D341Med (cell line): ENCODE data around the gene ABI3.
"Not testable (repeated sequence)": the region's sequence is repeated elsewhere in the genome, so short reads cannot be mapped to it uniquely, and the experiment has no call there.

Experiments used
- DNase-seq: peaks from one replicate; pipeline ENCODE4 v3.0.0; 2012; ENCODE audit warnings: low spot score

The ABI3 gene, protein sequence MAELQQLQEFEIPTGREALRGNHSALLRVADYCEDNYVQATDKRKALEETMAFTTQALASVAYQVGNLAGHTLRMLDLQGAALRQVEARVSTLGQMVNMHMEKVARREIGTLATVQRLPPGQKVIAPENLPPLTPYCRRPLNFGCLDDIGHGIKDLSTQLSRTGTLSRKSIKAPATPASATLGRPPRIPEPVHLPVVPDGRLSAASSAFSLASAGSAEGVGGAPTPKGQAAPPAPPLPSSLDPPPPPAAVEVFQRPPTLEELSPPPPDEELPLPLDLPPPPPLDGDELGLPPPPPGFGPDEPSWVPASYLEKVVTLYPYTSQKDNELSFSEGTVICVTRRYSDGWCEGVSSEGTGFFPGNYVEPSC

DNA sequence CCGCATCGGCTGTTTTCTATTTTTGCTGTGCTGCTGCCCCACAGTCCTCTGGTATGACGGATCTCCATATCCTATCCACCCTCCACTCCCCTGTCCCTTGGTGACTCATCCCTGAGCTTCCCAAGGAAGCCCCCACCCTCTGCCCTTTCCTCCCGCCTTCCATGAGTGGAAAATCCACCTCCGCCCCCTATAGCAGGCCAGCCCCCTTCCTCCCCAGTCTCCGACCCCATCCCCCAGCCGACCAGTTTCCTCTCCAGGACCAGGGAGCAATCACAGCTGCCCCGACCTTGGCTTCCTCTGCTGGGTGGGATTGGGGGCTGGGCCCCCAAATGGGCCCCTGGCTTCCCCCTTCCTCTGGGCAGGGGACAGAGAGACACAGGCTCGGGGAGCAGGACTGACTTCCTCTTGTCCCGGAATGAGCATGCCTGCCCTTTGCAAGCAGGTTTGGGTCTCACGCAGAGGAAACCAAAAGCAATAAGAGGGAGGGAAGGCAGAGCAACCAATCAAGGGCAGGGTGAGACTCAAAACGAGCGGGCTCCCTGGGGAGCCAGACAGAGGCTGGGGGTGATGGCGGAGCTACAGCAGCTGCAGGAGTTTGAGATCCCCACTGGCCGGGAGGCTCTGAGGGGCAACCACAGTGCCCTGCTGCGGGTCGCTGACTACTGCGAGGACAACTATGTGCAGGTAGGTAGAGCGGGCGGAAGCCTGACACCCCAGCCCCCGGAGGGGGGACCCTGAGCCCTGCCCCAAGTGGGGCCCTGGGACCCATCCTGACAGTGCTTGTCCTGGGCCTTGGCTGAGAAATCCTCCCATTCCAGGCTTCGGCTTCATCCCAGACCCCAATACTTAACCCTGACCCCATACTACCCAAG is at the start of gene ABI3, which contains the start of gene GNGT2:
Gene ABI3, plus strand, starts transcription at position 550 of the 872 bp plus-strand sequence. Its CDS starts 18 bp downstream, at position 568.
Gene GNGT2, minus strand, starts transcription at position 417 of the 872 bp plus-strand sequence. CDS start 3,152 bp downstream, outside the sequence.
- peak; percentile 38 for DNase-seq

DNA sequence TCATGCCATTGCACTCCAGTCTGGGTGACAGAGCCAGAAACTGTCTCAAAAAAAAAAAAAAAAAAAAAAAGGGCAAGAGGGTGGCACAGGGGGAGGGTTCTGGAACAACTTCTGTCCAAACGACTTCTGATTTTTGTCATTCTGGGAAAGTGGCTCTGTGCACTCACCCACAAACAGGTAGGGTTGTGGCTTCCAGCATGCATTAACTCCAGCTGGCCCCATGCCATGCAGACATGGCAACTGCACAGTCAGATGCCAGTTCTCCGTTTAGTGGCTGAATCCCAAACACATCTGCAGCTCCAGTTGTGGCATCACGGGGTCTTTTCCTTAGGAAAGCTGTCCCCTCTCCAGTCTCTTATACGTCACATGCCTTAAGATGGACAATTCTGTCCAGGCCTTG is 47.6 kb upstream of the ABI3 start:
- DNase-seq = peak; percentile 26

DNA sequence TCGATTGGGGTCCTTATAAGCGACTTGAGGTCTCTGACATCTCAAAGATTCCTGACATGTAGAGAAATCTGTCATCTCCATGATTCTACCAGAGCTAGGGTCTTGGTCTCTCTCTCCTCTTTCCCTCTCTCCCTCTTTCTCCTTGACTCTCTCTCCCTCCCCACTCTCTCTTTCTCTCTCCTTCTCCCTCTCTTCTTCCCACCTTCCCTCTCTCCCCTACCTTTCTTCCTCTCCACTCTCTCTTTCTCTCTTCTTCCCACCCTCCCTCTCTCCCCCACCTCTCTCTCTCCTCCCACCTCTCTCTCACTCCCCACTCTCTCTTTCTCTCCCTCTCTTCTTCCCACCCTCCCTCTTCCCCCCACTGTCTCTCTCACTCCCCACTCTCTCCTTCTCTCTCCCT is 45.4 kb upstream of the ABI3 start:
- no peak for DNase-seq

DNA sequence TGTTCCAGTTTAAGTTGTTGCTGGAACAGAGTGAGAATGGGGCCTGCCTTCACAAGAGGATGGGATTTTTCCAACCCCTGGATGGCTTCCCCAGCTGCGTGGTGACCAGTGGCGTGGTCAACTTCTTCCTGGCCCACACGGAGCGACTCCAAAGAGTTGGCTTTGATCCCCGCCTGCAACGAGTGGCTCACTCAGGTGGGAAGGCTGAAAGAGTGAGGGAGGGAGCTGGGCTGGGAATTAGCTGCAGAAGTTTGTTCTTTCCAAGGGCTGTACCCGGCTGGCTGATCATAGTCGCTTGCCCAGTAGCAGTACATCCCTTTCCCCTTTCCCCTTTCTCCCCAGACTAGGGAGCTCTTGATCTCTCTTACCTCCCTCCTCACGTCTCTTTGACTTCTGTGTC is 41.8 kb upstream of the ABI3 start:
- DNase-seq = peak; percentile 24

DNA sequence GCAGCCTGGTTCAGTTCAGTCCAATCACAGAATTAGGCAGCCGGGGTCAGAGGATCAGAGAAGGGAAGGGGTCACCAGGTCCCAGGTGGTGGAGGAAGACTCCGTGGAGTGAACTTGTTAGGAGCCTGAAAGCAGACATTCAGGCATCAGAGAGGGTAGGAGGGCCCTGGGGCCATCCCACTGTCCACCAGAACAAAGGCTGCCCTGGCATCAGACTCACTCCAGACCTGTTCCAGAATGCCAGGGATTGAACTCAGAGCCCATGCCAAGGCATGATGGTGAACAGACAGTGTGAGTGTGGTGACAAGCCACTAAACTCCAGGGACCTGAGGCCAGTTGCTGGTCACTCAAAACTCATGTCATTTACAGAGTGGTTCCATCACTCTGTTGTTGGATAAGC is 40.3 kb upstream of the ABI3 start:
- peak; percentile 20 for DNase-seq

DNA sequence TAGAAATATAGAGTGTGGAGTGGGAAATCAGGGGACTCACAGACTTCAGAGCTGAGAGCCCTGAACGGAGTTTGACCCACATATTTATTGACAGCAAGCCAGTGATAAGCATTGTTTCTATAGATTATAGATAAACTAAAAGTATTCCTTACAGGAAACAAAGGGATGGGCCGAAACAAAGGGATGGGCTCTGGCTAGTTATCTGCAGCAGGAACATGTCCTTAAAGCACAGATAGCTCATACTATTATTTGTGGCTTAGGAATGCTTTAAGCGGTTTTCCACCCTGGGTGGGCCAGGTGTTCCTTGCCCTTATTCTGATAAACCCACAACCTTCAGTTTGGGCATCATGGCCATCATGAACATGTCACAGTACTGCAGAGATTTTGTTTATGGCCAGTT is 39.8 kb upstream of the ABI3 start:
- not testable (repeated sequence) for DNase-seq

DNA sequence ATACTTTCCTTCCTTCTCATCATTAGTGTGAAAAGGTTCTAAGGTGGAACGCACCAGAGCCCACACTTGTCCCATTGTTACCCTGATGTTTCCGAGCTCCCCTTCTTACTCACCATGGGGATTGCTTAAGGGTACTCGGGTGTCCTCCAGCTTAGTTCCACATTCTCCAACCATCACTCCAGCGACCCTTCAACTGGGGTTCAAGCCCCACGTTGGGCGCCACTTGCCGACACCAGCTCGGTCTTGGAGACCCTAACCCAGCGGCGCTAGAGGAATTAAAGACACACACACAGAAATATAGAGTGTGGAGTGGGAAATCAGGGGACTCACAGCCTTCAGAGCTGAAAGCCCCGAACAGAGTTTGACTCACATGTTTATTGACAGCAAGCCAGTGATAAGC is 34.5 kb upstream of the ABI3 start:
- DNase-seq = not testable (repeated sequence)

DNA sequence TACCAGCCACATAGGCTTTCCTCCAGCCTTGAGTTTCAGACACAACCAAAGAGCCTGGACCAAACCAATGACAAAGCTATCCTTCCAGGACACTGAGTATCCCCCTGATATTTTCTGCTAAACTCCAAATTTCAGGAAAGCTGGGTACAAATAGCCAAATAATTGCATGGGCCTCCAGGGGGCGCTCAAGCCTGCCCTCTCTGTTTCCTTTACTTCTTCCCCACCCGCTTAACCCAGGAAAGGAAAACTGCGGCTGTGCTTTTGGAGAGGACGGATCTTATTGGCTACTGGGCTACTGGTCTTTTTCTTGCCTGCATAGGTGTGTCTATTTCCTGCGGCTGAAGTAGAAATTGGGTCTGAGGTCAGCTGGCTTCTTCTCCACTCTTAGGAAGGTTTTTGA is 30.2 kb upstream of the ABI3 start:
- peak; percentile 88 for DNase-seq

DNA sequence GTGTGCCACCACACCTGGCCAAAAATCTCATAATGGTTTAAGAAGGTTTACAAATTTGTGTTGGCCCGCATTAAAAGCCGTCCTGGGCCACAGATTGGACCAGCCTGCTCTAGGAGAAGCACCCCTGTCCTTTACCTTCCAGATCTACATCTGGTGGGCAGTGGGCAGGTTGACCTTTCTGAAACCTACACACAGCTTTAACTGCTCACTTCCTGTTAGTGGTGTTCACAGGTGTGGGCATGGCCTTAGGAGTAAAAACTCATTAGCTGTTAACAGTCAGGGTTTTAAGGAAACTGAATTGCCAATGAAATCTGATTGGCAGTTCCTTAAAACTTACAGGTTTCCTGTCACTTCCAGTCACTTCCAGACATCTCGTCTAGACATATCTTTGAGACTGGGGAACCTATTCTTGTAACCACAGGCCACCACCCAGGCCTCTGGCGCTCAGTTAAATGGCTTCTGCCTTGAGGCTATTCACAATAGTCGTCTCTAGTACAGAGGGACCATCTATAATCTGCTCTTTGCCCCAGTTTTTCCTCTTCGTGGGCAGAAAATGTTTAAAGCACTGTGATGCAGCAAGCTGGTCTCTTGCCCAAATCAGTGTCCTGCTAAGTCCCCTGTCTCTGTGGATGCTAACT is 29.4 kb upstream of the ABI3 start:
- peak; percentile 25 for DNase-seq

DNA sequence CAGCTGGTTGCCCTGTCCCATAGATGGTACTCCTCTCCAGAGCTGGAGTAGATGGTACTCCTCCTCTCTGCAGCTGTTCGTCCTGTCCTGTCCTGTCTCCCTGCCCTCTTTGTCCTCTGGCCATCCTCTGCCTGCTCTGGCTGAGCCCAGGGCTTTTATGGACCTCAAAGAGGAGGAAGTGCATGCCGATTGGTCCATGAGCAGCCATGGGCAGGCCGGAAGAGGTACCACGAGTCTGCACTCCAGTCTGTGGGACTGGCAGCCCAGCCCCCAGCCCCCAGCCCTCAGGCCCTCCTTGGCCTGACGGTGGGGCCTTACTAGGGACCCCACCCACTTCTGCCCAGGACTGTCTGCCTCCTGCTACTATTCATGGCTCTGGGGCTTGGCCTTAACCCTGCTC is 27.2 kb upstream of the ABI3 start:
- DNase-seq = no peak

DNA sequence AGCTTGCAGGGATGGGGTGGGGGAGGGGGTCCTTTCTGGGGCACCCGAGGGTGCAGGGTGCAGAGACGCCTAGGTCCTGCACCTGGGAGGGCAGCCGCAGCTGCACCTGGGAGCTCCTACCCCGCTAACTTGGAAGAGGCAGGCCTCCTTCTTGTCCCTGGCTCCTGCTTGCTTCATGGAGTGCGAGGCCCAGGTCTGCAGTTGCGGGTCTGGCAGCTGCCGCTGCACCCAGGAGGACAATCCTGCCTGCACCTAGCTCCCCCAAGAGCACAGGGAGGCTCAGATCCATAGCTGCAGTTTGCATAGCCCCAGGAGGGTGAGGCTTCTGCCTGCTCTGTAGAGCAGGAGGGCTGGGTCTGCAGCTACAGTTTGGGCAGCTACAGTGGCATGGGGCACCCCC is 26.7 kb upstream of the ABI3 start:
- no peak for DNase-seq

DNA sequence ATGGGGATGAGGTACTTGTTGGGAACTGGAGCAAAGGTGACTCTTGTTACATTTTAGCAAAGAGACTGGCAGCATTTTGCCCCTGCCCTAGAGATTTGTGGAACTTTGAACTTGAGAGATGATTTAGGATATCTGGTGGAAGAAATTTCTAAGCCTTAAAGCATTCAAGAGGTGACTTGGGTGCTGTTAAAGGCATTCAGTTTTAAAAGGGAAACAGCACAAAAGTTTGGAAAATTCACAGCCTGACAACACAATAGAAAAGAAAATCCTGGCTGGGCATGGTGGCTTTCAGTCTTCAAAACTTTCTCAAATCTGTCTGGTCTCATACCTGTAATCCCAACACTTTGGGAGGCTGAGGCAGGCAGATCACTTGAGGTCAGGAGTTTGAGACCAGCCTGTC is 26.0 kb upstream of the ABI3 start:
- DNase-seq = not testable (repeated sequence)

DNA sequence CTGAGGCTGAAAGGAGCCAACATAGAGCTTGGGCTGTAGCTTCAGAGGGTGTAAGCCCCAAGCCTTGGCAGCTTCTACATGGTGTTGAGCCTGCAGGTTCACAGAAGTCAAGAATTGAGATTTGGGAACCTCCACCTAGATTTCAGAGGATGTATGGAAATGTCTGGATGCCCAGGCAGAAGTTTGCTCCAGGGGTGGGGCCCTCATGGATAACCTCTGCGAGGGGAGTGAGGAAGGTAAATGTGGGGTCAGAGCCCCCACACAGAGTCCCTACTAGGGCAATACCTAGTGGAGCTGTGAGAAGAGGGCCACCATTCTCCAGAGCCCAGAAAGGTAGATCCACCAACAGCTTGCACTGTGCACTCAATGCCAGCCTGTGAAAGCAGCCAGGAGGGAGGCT is 25.1 kb upstream of the ABI3 start:
- DNase-seq = not testable (repeated sequence)

DNA sequence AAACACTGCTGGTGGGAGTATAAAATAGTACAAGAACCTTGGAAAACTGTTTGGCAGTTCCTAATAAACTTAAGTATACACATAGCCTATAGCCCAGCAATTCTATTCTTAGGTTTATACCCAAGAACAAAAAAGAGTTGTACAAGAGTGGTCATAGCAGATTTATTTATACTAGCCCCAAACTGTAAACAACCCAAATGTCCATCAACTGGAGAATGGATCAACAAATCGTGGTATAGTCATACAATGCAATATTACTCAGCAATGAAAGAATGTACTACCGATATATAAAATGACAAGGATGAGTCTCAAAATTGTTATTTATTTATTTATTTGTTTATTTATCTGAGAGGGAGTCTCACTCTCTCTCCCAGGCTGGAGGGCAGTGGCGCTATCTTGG is 23.2 kb upstream of the ABI3 start:
- DNase-seq = no peak

DNA sequence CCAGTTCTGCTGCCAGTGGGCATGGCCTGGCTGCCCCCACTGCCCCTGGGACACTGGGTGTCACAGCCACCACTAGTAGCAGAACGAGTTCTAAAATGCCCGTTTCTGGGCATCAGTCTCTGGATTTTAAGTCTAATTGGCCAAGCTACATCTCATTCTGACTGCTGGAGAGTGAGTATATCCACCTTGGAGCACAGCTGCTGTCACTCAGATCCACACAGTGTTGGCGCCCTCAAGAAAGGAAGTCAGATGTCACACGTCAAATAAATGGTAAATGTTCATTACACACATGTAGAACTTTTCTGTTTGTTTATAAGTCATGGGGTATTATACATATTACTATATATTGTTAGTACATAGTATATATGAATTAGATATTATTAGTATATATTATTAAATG is 19.6 kb upstream of the ABI3 start:
- DNase-seq = peak; percentile 35

DNA sequence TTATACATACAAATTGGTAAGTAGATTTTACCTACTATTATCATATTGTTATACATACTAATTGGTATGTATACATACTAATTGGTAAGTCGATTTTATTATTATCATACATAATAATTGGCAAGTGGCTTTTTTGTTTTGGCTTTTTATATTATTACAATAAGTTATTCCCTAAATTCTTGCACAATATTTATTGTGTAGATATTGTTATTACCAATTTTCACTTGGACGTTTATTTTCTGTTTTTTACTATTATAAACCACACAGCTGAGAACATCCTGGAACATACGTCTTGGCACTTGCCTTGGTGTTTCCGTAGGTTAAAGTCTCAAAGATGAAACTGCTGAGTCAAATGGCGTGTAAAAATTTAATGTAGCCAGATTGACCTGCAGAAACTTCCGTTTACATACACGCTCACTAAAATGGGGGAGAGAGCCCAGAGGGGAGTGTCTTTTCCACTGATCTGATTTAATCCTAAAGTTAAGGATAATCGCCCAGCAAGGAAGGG is 19.0 kb upstream of the ABI3 start:
- no peak for DNase-seq

DNA sequence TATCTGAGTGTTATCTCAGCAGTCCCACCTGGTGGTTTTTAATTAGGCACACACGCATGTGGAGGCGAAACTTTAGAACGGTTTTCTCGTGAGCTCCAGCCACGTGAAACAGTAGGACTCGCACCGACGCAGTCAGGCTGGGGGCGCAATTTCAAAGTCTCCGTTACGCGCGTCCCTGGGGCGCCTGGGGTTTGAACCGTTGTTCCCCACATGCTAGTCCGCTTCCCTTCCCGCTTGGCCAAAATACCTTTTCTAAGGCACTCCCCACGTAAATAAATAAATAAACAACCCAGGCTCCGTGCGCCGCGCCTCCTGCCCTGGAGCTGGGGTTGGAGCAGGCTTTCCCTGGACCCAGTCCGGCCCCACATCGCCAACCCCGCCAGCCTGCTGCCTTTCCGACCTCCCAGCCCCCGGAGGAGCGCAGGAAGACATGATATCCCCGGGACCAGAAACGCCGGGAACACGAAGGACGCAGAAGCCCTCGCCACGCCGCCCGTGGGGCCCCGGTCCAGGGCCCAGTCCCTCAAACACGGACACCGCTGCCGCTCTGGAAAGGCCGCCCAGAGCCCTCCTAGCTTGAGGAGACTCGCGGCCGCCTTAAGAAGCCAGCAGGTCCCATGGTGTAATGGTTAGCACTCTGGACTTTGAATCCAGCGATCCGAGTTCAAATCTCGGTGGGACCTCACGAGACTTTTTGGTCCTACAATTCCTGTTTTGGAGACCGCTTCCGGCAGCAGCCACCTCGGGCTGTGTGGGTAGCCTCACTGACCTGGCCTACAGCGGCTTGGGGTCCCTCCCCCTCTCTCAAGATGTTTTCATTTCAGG is 18.4 kb upstream of the ABI3 start:
- DNase-seq = peak; percentile 86

DNA sequence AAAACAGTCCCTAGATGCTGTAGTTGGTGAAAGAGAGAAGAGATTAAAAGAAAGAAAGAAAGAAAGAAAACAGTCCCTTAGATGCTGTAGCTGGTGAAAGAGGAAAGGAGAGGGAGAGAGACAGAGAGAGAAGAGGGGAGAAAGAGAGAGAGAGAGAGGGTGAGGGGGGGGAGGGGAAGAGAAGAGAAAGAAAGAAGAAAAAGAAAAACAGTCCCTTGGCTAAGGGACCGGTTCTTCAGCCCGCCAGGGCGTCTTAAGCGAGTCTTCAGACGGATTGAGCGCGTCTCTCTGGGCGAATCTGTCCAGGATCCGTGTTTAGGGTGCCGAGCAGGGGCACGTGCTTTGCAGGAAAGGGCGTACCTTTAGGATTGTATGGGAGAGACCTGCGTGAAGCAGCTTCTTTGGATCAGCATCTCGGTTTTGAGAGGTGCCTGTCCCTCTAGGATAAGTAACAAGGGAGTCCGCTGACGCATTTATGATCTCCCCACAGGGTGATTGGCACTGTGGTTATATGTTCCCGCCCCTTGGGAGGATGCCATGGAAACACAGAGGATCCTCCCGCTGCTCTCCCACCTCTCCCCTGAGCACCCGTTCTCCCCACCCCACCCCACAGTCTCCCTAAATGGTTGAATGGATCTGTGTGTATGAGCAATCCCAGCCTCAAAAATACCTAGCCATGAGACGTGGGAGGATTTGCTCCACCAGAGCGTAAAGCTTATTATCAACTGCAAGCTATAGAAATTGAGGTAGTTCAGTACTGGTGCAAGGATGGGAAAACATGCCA is 16.8 kb upstream of the ABI3 start:
- peak; percentile 89 for DNase-seq

DNA sequence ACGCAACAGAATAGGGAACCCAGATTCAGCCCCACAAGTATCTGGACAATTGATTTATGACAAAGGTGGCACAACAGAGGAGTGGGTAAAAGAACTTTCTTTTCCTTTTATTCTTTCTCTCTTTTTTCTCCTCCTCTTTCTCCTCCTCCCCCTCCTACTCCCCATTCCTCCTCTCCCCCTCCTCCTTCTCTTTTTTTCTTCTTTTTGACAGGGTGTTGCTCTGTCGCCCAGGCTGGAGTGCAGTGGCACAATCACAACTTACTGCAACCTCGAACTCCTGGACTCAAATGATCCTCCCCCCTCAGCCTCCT is 16.3 kb upstream of the ABI3 start:
- DNase-seq = no peak

DNA sequence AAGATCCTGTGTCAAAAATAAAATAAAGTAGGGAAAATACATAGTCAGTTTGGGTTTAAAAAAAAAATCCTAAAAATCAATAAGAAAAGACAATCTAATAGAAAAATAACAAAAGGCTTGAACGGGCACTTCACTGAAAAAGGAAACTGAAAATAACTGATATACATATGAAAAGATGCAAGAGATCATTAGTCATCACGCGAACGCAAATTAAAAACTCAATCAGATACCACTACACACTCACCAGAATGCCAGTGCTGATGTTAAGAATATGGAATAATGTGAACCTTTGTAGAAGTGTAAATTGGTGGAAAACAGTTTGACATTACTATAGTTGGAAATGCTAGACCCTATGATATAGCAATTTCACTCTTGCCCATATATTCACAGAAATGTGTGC is 14.8 kb upstream of the ABI3 start:
- DNase-seq = no peak

DNA sequence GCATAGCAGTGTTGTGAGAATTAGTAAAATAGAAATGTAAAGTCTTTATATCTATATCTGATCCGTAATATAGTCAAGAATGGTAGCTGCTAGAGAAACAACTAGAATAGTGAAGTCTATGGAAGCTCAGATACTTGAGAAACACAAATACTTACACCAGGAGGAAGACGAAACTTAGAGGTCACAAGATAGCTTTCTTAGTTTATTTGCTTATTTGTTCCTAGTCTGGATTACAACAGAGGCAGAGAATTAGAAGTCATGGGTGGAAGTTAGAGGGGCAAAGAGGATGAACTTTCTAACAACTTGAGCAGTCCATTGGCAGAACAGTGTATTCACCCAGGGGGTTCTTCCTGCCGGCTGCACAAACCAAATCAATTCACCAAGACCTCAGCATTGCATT is 14.0 kb upstream of the ABI3 start:
- DNase-seq = no peak
